OCI-LY7 (cell line): ENCODE data around the gene AMPH.

Source experiments
- EZH2phosphoT487 ChIP-seq: fragments of 200-600 bp; sonication (generic); IDR thresholded peaks from 2 replicates; pipeline ENCODE4 v1.6.1; 2018; ENCODE audit warnings: low read depth, borderline replicate concordance, mild to moderate bottlenecking, mixed run types, antibody characterized with exemption, low read length, moderate library complexity, mixed read lengths
- TF ChIP-seq, protein P1 (sequence below): fragments of 200-600 bp; sonication (generic); conservative IDR thresholded peaks from 2 replicates; pipeline ENCODE4 v1.5.1; 2014; ENCODE audit warnings: mild to moderate bottlenecking, antibody characterized with exemption, low read length, moderate library complexity, mixed read lengths

DNA sequence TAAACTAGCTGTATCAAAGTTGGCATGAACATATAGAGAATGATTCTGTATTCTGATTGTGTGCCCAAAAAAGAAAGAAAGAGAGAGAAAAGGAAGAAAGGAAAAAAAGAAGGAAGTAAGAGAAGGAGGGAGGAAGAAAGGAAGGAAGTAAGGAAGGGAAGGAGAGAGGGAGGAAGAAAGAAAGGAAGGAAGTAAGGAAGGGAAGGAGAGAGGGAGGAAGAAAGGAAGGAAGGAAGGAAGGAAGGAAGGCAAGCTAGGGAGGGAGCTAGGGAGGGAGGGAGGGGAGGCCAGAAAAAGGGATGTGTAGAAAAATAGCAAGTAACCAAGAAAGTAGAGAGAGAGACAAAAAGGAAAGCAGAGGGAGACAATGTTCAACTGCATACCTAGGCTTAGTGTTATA, 297.0 kb downstream of the AMPH start:
- TF ChIP-seq, protein P1, sequence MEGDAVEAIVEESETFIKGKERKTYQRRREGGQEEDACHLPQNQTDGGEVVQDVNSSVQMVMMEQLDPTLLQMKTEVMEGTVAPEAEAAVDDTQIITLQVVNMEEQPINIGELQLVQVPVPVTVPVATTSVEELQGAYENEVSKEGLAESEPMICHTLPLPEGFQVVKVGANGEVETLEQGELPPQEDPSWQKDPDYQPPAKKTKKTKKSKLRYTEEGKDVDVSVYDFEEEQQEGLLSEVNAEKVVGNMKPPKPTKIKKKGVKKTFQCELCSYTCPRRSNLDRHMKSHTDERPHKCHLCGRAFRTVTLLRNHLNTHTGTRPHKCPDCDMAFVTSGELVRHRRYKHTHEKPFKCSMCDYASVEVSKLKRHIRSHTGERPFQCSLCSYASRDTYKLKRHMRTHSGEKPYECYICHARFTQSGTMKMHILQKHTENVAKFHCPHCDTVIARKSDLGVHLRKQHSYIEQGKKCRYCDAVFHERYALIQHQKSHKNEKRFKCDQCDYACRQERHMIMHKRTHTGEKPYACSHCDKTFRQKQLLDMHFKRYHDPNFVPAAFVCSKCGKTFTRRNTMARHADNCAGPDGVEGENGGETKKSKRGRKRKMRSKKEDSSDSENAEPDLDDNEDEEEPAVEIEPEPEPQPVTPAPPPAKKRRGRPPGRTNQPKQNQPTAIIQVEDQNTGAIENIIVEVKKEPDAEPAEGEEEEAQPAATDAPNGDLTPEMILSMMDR: no peak
- no peak for TF ChIP-seq EZH2phosphoT487
